GM12872 (cell line): ENCODE measurements around the gene C1QTNF9.

Experiments
- TF ChIP-seq, protein P1 (sequence below): IDR thresholded peaks from 3 replicates; pipeline ENCODE4 v1.5.1; 2011; ENCODE audit warnings: low read depth, mild to moderate bottlenecking, low read length, moderate library complexity; ENCODE audit not compliant: insufficient read depth

C1QTNF9 gene

GRCh38 chr13:24276306-24276705, 33.1 kb upstream of the C1QTNF9 start:
- TF ChIP-seq, protein P1, sequence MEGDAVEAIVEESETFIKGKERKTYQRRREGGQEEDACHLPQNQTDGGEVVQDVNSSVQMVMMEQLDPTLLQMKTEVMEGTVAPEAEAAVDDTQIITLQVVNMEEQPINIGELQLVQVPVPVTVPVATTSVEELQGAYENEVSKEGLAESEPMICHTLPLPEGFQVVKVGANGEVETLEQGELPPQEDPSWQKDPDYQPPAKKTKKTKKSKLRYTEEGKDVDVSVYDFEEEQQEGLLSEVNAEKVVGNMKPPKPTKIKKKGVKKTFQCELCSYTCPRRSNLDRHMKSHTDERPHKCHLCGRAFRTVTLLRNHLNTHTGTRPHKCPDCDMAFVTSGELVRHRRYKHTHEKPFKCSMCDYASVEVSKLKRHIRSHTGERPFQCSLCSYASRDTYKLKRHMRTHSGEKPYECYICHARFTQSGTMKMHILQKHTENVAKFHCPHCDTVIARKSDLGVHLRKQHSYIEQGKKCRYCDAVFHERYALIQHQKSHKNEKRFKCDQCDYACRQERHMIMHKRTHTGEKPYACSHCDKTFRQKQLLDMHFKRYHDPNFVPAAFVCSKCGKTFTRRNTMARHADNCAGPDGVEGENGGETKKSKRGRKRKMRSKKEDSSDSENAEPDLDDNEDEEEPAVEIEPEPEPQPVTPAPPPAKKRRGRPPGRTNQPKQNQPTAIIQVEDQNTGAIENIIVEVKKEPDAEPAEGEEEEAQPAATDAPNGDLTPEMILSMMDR, result no peak

- TF ChIP-seq, protein P1, result no peak
Observed at GRCh38 chr13:24276861-24277260, 32.5 kb upstream of the C1QTNF9 start.

DNA sequence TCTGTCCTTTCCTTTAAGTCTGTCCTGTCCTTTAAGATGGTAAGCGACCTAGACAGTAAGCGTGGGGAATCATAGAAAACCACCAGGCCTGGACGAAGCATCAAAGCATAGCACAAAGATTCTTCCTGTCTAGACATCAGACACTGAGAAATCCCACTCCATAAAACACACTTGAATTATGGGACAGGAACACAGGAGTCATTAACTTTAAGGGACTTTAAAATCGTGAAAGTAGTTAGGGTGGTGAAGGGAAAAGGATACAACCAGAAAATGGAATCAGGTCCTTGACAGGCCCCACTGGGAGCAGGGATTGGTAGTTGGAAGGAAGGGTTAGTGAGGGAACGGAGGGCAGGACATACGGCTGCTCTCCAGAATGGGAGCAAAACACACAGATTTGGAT, 31.6 kb upstream of the C1QTNF9 start:
- TF ChIP-seq, protein P1, result no peak

- TF ChIP-seq, protein P1, result no peak
Observed at GRCh38 chr13:24279327-24280110, 29.9 kb upstream of the C1QTNF9 start.

- TF ChIP-seq, protein P1, result no peak
Observed at GRCh38 chr13:24280720-24281119, 28.7 kb upstream of the C1QTNF9 start.

DNA sequence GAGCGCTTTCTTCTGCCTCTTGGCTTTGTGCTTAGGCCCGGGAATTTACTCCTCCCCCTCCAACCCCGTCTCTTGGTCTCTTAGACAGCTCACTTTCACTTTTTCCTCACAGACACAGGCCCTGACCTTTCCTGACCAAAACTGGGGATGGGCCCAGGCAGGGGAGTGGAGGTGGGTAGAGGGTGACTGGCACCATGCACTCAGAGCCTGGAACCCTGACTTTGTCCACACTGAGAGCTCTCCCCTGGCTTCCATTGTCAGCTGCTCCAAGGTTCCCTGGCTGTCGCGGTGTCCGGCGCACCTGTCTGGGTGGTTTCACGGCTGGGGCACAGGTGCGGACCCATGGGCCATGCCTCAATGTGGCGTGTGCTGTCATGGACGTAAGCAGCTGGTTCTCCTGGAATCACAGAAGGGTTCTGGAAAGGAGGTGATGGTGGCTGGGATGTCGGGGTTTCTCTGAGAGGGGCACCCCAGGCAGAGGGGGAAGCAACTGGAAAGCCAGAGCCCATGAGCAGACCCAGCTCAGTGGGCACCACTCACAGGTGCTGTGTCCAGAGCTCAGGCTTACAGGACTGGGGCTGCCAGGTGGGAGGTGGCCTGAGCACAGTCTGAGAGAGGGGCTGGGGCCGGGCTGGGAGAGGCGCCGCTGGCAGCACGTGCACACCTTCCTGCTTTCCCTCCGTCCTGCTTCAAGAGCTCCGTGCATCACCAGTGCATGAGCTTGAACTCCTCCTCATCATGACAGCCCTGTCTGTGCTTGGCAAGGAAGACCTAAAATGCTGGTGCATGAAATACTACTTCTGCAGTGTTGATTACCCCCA, 28.0 kb upstream of the C1QTNF9 start:
- TF ChIP-seq, protein P1, result no peak

GRCh38 chr13:24282256-24282655, 27.1 kb upstream of the C1QTNF9 start:
- TF ChIP-seq, protein P1, result no peak
